Keratinocyte (primary cell): Measurements from ENCODE around the gene STOML3. TPM values are rescaled to one million over a fixed set of nuclear protein-coding genes. Genes with fewer than 3 reads are reported as not detected.

Experiments
- DNase-seq: peaks from one replicate; pipeline ENCODE4 v3.0.0-alpha.2; 2011; ENCODE audit warnings: low read depth, missing footprints, low spot score
- FAIRE-seq: peaks from 2 replicates; lab custom pipeline; 2011; peaks lifted over from hg19 to GRCh38; lab: Jason Lieb, UNC
- H2AFZ ChIP-seq: 2 replicates; pipeline ENCODE4 v1.6.0; 2012; ENCODE audit warnings: low read length, control low read depth, inconsistent platforms; ENCODE audit not compliant: control insufficient read depth
- H3K27ac ChIP-seq: 2 replicates; pipeline ENCODE4 v1.5.1; 2011; ENCODE audit warnings: low read length; ENCODE audit not compliant: control insufficient read depth, insufficient read depth
- H3K27me3 ChIP-seq: 3 replicates; pipeline ENCODE4 v1.6.0; 2011; ENCODE audit warnings: low read length; ENCODE audit not compliant: control insufficient read depth, insufficient read depth; ENCODE audit errors: extremely low read depth
- H3K36me3 ChIP-seq, 2 experiments: 2 replicates in 1 of 2; 3 replicates in 1 of 2; pipeline ENCODE4 v1.5.1; 2011; ENCODE audit warnings: low read length in 2 of 2, mild to moderate bottlenecking in 1 of 2; ENCODE audit not compliant: control insufficient read depth in 2 of 2, insufficient read depth in 2 of 2; ENCODE audit errors: extremely low read depth in 1 of 2
- H3K4me1 ChIP-seq: 3 replicates; pipeline ENCODE4 v1.5.1; 2011; ENCODE audit warnings: low read length; ENCODE audit not compliant: control insufficient read depth, insufficient read depth; ENCODE audit errors: extremely low read depth
- H3K4me2 ChIP-seq: 3 replicates; pipeline ENCODE4 v1.6.0; 2011; ENCODE audit warnings: low read depth, low read length; ENCODE audit not compliant: control insufficient read depth, insufficient read depth; ENCODE audit errors: extremely low read depth
- H3K4me3 ChIP-seq, 3 experiments: fragments of 200-600 bp in 1 of 3; sonication (generic) in 1 of 3; 2 replicates in 2 of 3; 3 replicates in 1 of 3; pipeline ENCODE4 v1.5.1; 2011 to 2016; ENCODE audit warnings: low read length in 3 of 3, mild to moderate bottlenecking in 3 of 3, control low read depth in 2 of 3, inconsistent platforms in 1 of 3, low read depth in 1 of 3, mixed read lengths in 1 of 3, mixed run types in 1 of 3, moderate library complexity in 1 of 3; ENCODE audit not compliant: control insufficient read depth in 2 of 3, insufficient read depth in 2 of 3; ENCODE audit errors: extremely low read depth in 1 of 3
- H3K79me2 ChIP-seq: 2 replicates; pipeline ENCODE4 v1.6.0; 2012; ENCODE audit warnings: low read length; ENCODE audit not compliant: control insufficient read depth, insufficient read depth
- H3K9ac ChIP-seq: 3 replicates; pipeline ENCODE4 v1.6.0; 2011; ENCODE audit warnings: low read length; ENCODE audit not compliant: control insufficient read depth, insufficient read depth; ENCODE audit errors: extremely low read depth
- H3K9me1 ChIP-seq: 3 replicates; pipeline ENCODE4 v1.6.0; 2011; ENCODE audit warnings: low read length; ENCODE audit not compliant: control insufficient read depth, insufficient read depth; ENCODE audit errors: extremely low read depth
- H3K9me3 ChIP-seq: 2 replicates; pipeline ENCODE4 v1.5.1; 2012; ENCODE audit warnings: low read depth, low read length; ENCODE audit not compliant: control insufficient read depth
- H4K20me1 ChIP-seq: 3 replicates; pipeline ENCODE4 v1.6.0; 2011; ENCODE audit warnings: low read length; ENCODE audit not compliant: control insufficient read depth, insufficient read depth; ENCODE audit errors: extremely low read depth
- EZH2 ChIP-seq: IDR thresholded peaks from one replicate; pipeline ENCODE4 v1.6.1; 2012; ENCODE audit warnings: inconsistent platforms, mild to moderate bottlenecking, low read length, moderate library complexity
- dilution Hi-C: fragments of 300-500 bp; cut with MboI; formaldehyde crosslinking; loops from one replicate; pipeline ENCODE4 v1.7.0; 2020; ENCODE audit warnings: low sequenced_read_pairs; ENCODE audit not compliant: extremely low pct_ligation_motif_present
- polyA plus RNA-seq, 5 experiments: library from polyadenylated mRNA; depleted of rRNA in 3 of 5; stranded (reverse) in 3 of 5; stranded (forward) in 1 of 5; unstranded in 1 of 5; fragments of >200 nt; gene quantifications; 1 replicate in 1 of 5; 2 replicates in 3 of 5; 3 replicates in 1 of 5; pipeline versions ENCODE4 v1.2.1 to v1.2.3, GENCODE V29; 2011 to 2012; ENCODE audit warnings: missing spikeins in 2 of 5, low read depth in 1 of 5, low replicate concordance in 1 of 5
- TF ChIP-seq, protein P1 (sequence below), 3 experiments: IDR thresholded peaks in 1 of 3; conservative IDR thresholded peaks in 1 of 3; optimal IDR thresholded peaks in 1 of 3; 2 replicates in 2 of 3; 3 replicates in 1 of 3; pipeline versions ENCODE3 to v1.5.1; 2011; ENCODE audit warnings: low read length in 3 of 3, mild to moderate bottlenecking in 3 of 3, moderate library complexity in 2 of 3, control low read depth in 1 of 3, inconsistent platforms in 1 of 3; ENCODE audit not compliant: insufficient read depth in 2 of 3; ENCODE audit errors: extremely low read depth in 1 of 3

STOML3 gene
- polyA plus RNA-seq, 1 donor (not counting 4 experiments of a cell fraction or from before 2014, with no cell fraction given), result not detected

DNA sequence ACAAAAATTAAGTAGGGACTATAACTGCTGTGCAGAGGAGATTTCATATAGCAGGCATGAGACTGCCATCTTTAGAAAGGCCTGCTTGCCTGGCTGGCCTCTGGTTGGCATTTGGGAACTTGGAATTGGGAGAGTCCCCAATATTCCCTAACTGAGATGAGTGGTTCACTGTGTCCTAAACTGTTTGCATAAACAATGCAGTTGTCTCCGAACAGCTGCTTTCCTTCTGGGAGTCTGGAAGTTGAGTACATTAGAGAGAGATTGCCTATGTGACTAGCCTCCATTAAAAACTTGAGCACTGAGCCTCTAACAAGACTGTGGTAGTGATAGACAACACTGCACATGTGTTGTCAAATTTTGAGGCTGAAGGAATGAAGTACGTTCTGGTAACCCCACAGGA is 47.4 kb downstream of the STOML3 start:
- no peak overlapping the region for H3K4me2 ChIP-seq
- no peak for FAIRE-seq
- H3K9ac ChIP-seq, result no peak overlapping the region
- no peaks in the 10 kb centered on the region for H4K20me1 ChIP-seq
- H3K27ac ChIP-seq, result no peak overlapping the region
- TF ChIP-seq, protein P1, sequence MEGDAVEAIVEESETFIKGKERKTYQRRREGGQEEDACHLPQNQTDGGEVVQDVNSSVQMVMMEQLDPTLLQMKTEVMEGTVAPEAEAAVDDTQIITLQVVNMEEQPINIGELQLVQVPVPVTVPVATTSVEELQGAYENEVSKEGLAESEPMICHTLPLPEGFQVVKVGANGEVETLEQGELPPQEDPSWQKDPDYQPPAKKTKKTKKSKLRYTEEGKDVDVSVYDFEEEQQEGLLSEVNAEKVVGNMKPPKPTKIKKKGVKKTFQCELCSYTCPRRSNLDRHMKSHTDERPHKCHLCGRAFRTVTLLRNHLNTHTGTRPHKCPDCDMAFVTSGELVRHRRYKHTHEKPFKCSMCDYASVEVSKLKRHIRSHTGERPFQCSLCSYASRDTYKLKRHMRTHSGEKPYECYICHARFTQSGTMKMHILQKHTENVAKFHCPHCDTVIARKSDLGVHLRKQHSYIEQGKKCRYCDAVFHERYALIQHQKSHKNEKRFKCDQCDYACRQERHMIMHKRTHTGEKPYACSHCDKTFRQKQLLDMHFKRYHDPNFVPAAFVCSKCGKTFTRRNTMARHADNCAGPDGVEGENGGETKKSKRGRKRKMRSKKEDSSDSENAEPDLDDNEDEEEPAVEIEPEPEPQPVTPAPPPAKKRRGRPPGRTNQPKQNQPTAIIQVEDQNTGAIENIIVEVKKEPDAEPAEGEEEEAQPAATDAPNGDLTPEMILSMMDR (optimal IDR thresholded peaks at IDR 0.05 in 1 of 3, IDR thresholded peaks at IDR 0.05 in 1 of 3, conservative IDR thresholded peaks at IDR 0.05 in 1 of 3; ENCODE audit: extremely low read depth in 1 of 3, insufficient read depth in 2 of 3, low read length in 3 of 3), result no peak
- TF ChIP-seq EZH2, result no peak
- no peaks in the 10 kb centered on the region for H3K79me2 ChIP-seq
- H3K36me3 ChIP-seq, result no peaks in the 10 kb centered on the region
- no peaks in the 10 kb centered on the region for H3K9me1 ChIP-seq
- no peak overlapping the region for H2AFZ ChIP-seq
- H3K27me3 ChIP-seq, result no peaks in the 10 kb centered on the region
- H3K4me1 ChIP-seq, result no peaks in the 10 kb centered on the region
- no peak for DNase-seq
- dilution Hi-C loops, result no loop called here
- no peak overlapping the region for H3K4me3 ChIP-seq
- H3K9me3 ChIP-seq, result no peaks in the 10 kb centered on the region

DNA sequence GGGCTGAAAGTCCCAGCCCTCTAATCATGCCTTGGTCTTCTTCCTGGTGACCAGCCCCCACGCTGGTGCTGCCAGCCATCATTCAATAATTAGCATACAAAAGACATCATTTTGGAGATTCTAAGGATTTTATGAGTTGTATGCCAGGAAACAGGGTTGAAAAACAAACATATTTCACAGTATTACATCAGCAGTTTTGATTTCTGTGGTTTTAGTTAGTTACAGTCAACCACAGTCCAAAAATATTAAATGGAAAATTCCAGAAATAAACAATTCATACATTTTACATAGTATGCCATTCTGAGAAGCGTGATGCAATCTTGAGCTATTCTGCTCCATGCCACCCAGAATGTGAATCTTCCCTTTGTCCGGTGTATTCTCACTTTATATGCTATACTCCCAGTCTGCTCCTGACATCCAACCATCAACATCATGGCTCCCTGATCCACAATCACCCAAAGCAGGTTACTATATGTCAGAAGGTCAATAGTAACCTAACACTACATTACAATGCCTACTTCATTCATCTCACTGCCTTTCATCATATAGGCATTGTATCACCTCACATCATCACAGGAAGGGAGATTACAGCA is 49.2 kb downstream of the STOML3 start:
- Histone ChIP-seq H3K4me3 (no peak overlapping the region), H3K27ac (no peak overlapping the region), H3K27me3 (no peaks in the 10 kb centered on the region), H3K9ac (no peak overlapping the region), H3K9me3 (no peaks in the 10 kb centered on the region), H3K36me3 (no peaks in the 10 kb centered on the region), H3K79me2 (no peaks in the 10 kb centered on the region), H3K9me1 (no peaks in the 10 kb centered on the region), H3K4me1 (no peaks in the 10 kb centered on the region), H3K4me2 (no peak overlapping the region), H2AFZ (no peak overlapping the region), H4K20me1 (no peaks in the 10 kb centered on the region)
- dilution Hi-C loops, result no loop called here
- DNase-seq (no peak), FAIRE-seq (no peak)
- no peak for TF ChIP-seq EZH2
- TF ChIP-seq, protein P1 (optimal IDR thresholded peaks at IDR 0.05 in 1 of 3, IDR thresholded peaks at IDR 0.05 in 1 of 3, conservative IDR thresholded peaks at IDR 0.05 in 1 of 3; ENCODE audit: extremely low read depth in 1 of 3, insufficient read depth in 2 of 3, low read length in 3 of 3), result no peak
